Pons (tissue), 1 donor: ENCODE measurements around the gene EMILIN2.
"Not testable (repeated sequence)": the region's sequence is repeated elsewhere in the genome, so short reads cannot be mapped to it uniquely, and the experiment has no call there.

Experiments
- DNase-seq: peaks from one replicate; pipeline ENCODE4 v3.0.0-alpha.2; 2016; ENCODE audit warnings: low spot score

Gene EMILIN2

GRCh38 chr18:2846636-2847316 lies at the start of gene EMILIN2:
Gene EMILIN2 (plus strand): TSS chr18:2847006. CDS start chr18:2847189, 183 bp downstream.
- DNase-seq: no peak

DNA sequence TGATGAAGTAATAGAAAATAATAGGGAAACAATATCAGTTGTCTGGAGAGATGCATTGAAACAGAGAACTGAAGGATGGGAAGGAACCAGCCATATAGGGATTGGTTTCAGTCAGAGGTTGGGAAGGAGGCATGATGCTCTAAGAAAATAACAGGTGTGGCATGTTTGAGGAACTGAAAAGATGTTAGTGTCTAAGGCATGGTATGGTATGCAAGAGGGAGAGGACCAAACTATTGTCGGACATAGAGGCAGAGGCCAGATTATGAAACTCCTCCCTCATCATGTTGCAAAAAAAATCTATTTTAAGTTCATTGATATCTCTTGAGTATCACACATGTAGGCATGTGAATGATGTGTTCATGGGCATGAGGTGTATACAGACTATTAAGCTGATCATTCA lies 48.9 kb upstream of the EMILIN2 start:
- no peak for DNase-seq

DNA sequence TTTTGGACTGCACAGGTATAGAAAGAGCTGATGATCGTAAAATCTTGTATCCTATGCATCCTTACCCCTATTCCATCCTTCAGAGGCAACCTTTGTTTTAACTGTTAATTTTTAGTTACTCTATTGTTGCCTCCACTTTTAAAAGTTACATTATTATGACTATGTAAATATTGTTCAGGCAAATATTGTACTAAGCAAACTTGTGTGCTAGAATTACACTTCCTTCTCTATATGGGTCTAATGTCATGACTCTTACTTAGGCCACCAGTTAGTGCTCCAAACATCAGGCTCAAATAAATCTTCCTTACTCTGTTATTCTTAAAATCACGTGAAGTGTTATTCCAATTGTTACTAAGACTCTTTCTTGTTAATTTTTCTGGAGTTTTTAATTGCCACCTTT lies 47.4 kb upstream of the EMILIN2 start:
- DNase-seq: no peak

- DNase-seq: no peak
These were observed 40.5 kb upstream of the EMILIN2 start for GRCh38 chr18:2805970-2806943.

- DNase-seq: not testable (repeated sequence)
These were observed 38.2 kb upstream of the EMILIN2 start for GRCh38 chr18:2808640-2809039.

DNA sequence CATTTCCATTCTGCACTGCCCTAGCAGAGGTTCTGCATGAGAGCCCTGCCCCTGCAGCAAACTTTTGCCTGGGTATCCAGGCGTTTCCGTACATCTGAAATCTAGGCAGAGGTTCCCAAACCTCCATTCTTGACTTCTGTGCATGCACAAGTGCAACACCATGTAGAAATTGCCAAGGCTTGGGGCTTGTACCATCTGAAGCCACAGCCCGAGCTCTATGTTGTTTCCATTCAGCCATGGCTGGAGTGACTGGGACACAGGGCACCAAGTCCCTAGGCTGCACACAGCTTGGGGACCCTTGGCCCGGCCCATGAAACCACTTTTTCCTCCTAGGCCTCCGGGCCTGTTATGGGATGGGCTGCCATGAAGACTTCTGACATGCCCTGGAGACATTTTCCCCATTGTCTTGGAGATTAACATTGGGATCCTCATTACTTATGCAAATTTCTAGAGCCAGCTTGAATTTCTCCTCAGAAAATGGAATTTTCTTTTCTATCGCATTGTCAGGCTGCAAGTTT lies 37.1 kb upstream of the EMILIN2 start:
- DNase-seq: not testable (repeated sequence)

GRCh38 chr18:2811416-2811815 lies 35.4 kb upstream of the EMILIN2 start:
- no peak for DNase-seq

DNA sequence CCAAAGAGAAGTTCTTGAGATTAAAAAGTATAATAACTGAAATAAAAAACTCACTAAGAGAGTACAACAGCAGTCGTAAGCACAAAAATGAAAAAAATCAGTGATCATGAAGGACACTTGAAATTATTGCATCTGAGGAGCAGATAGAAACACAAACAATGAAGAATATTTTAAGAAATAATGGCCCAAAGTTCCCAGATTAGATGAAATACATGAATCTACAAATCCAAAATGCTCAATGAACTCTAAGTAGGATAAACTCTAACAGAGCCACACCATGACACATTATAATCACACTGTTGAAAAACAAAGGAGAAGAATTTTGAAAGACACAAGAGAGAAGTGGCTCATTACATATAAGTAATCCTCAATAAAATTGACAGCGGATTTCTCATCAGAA lies 31.9 kb upstream of the EMILIN2 start:
- DNase-seq: no peak

DNA sequence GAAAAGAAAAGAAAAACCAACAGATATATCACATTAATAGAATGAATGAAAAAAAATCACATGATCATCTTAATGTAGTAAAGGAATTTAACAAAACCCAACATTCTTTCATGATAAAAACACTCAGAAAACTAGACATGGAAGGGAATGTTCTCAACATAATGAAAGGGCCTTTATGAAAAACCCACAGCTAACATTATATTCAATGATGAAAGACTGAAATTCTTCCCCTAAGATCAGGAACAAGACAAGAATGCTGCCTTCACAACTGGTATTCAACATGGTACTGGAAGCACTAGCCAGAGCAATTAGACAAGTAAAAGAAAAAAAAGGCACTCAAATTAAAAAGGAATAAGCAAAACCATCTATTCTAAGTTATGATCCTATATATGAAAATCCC lies 28.5 kb upstream of the EMILIN2 start:
- no peak for DNase-seq

GRCh38 chr18:2821695-2822094 lies 25.1 kb upstream of the EMILIN2 start:
- no peak for DNase-seq

GRCh38 chr18:2822213-2822921 lies 24.4 kb upstream of the EMILIN2 start:
- no peak for DNase-seq

- no peak for DNase-seq
These were observed 23.6 kb upstream of the EMILIN2 start for GRCh38 chr18:2823202-2823601.

GRCh38 chr18:2823966-2824365 lies 22.8 kb upstream of the EMILIN2 start:
- DNase-seq: no peak

DNA sequence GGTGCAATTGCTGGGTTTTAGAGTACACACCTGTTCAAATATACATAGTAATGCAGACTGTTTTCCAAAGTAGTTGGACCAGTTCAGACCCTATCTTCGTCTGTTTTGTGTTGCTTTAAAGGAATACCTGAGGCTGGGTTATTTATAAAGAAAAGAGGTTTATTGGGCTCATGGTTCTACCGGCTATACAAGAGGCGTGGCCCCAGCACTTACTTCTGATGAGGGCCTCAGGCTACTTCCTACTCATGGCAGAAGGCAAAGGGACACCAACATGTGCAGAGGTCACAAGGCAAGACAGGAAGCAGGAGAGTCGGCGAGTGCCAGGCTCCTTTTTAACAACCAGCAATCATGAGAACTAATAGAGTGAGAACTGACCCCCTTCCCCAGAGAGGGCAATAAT lies 21.9 kb upstream of the EMILIN2 start:
- DNase-seq: no peak

GRCh38 chr18:2825613-2826175 lies 21.1 kb upstream of the EMILIN2 start:
- no peak for DNase-seq

DNA sequence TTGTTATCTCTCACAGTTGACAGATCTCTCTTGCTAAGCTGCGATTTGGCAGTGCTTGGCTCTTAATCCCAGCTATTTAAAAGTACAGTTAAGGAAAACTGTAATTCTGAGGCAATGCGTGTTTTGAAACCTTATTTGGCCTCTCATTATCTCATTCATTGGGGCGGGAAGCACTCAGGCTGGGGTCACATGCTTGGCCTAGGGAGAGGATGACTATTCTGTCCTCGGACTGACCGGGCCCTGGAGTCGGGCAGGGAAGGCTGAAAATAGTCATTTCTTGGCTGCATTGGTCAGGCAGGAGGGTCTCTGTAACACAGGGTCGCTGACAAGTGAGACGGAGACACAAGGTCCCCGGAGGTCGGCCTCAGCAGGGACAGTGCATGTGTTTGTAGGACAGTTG lies 20.2 kb upstream of the EMILIN2 start:
- no peak for DNase-seq

DNA sequence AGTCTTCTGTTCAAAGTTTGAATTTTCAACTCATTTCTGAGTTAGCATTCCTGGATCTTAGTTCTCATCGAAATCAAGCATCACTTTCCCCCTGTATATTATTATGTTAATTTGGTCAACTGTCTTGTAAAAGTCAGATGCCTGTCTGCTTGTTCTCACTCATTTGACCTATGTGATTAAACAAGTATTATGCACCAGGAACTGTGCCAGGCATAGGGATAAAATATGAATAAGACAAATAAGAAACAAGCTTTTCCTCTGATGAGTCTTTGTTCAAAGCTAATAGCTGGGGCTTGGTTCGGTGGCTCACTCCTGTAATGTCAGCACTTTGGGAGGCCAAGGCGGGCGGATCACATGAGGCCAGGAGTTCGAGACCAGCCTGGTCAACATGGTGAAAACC lies 19.7 kb upstream of the EMILIN2 start:
- no peak for DNase-seq

GRCh38 chr18:2836118-2836517 lies 10.7 kb upstream of the EMILIN2 start:
- DNase-seq: not testable (repeated sequence)

DNA sequence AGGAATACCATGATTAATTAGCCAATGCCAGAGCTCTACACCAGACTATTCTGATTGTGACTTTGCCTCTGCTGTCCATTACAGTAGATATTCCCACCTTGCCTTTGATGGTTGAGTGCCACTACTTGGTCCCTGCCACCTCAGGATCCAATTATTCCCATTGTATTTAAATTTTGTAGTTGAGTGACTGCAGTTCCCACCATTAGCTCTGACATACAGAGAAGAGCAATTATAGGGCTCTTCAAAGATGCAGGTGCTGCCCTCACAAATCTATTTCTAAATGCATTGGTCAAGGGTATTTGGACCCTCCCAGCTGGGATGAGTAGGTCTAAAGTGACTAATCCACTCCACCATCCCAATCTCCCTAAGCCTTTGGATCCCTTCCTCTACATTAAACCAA lies 9.5 kb upstream of the EMILIN2 start:
- not testable (repeated sequence) for DNase-seq

- DNase-seq: no peak
These were observed 7.6 kb upstream of the EMILIN2 start for GRCh38 chr18:2839202-2839601.

DNA sequence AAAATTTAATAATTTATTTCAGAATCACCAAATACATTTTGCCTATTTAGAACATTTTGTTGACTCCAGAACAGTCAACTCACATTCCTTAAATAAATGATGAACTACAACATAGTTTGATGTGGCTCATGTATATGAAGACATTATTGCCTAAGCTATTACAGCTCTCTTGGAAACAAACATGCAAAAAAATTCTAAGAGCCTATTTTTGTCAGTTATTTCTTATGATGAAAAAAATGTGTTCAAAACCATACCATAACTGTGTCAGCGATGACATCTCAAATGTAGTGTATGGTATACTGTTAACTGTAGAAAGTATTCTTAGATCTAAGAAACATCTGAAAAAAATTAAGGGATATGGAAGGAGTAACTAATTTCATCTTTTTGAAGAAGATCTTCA lies 6.3 kb upstream of the EMILIN2 start:
- DNase-seq: no peak

- DNase-seq: no peak
These were observed 3.7 kb upstream of the EMILIN2 start for GRCh38 chr18:2843146-2843545.
